Thyroid gland (tissue), 4 donors: ENCODE data around the gene MAN1B1.

Source experiments
- CTCF ChIP-seq, 6 experiments: fragments of 200-600 bp in 3 of 6; fragments of 450-650 bp in 3 of 6; sonication (generic) in 3 of 6; IDR thresholded peaks; one replicate each; pipeline ENCODE4 v1.5.1; 2016 to 2019; ENCODE audit warnings: antibody characterized with exemption in 6 of 6, mild to moderate bottlenecking in 2 of 6, inconsistent platforms in 1 of 6, moderate library complexity in 1 of 6
- POLR2A ChIP-seq, 2 donors: fragments of 450-650 bp; IDR thresholded peaks; one replicate each; pipeline ENCODE4 v1.6.1; 2017; ENCODE audit warnings: antibody characterized with exemption in 2 of 2, mild to moderate bottlenecking in 2 of 2, moderate library complexity in 1 of 2

GRCh38 chr9:137045294-137046087, 41.3 kb upstream of the MAN1B1 start:
- no peak for TF ChIP-seq POLR2A (IDR thresholded peaks at IDR 0.05)
- no peak for TF ChIP-seq CTCF (IDR thresholded peaks at IDR 0.05)
